Raji (cell line): Measurements from ENCODE around the gene PPIL4.

Source experiments
- POLR2A ChIP-seq: IDR thresholded peaks from 2 replicates; pipeline ENCODE4 v1.6.1; 2011; ENCODE audit warnings: low read depth, low read length, control low read depth; ENCODE audit not compliant: insufficient read depth

Gene PPIL4, protein sequence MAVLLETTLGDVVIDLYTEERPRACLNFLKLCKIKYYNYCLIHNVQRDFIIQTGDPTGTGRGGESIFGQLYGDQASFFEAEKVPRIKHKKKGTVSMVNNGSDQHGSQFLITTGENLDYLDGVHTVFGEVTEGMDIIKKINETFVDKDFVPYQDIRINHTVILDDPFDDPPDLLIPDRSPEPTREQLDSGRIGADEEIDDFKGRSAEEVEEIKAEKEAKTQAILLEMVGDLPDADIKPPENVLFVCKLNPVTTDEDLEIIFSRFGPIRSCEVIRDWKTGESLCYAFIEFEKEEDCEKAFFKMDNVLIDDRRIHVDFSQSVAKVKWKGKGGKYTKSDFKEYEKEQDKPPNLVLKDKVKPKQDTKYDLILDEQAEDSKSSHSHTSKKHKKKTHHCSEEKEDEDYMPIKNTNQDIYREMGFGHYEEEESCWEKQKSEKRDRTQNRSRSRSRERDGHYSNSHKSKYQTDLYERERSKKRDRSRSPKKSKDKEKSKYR

DNA sequence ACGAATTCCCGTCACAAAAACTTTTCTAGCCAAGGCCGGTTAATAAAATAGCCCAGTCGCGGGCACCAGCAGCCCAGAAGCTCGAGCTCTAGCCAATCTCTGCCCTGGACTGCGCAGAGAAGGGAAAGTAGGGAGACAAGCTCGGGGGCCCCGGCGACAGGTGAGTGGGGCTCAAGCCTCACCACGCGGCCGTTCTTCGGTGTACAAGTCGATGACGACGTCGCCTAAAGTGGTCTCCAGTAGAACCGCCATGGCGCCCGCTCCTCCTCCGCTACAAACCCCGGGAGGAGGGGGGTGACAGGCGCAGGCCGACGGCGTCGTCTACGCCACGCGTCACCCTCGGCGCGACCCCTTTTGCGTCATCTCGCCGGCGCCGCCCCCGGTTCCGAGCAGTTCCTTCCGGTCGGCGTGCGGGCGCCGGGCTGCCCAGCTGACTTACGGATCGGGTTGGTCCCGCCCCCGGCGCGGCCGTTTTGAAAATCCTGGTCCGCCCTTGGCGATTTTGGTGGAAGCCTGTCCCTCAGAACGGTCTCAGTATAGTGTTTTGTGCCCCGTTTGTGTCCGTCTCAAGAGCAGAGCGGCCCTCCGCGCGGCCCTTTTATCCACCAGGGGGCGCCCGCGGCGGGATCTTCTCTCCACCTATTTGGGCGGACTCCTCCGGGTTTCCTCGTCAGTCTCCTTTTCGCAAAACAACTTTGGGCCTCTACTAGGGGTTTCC, at the start of gene PPIL4:
Gene PPIL4 (minus strand): TSS at position 290 of the 718 bp plus-strand sequence. CDS start 38 bp downstream, at position 252.
- TF ChIP-seq POLR2A, result peak; percentile 87

DNA sequence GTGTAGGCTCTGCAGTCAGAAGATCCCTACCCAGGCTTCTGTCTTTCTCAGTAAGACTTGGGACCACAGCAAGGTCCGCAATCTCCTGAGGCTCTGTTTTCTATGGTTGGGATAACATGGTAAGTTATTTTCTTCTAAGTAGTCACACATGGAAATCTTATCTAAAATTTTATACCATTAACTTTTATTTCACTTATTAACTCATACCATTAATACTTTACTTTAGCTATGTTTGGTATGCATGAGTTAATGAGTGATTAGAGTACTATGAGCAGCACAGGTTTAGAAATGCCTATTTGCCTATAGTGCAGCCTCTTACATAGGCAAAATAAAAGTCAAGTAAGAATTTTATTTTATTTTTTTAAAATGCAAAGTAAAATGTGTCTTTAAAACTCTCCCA, 47.6 kb upstream of the PPIL4 start:
- TF ChIP-seq POLR2A, result no peak

DNA sequence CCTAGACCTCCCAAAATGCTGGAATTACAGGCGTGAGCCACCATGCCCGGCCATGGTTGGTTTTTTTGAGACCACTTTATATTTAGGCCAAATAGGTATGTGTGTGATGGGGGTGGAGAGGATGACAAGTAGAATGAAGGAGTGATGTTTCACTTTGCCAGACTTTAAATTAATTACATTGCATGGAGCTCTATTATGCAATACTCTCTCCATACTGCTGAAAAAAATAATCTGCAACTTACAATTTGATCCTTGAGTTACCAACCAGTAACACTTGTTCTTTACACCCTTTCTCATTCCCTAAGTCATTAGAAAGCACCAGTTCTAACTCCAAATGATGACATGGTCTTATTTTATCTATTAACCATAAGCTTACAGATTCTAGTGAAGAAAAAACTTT, 47.1 kb upstream of the PPIL4 start:
- TF ChIP-seq POLR2A, result no peak

DNA sequence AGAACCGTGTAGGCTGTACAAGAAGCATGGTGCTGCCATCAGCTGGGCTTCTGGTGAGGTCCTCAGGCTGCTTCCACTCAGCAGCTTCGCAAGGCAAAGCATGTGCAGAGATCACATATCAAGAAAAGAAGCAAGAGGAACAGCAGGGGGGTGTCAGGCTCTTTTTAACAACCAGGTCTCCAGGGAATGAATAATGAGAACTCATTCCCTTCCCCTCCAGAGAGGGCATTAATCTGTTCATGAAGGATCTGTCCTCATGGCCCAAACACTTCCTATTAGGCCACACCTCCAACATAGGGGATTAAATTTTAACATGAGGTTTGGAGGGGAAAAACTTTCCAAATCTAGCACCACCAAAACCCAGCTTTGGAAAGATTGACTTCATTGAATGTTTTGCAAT, 40.3 kb upstream of the PPIL4 start:
- TF ChIP-seq POLR2A, result no peak

DNA sequence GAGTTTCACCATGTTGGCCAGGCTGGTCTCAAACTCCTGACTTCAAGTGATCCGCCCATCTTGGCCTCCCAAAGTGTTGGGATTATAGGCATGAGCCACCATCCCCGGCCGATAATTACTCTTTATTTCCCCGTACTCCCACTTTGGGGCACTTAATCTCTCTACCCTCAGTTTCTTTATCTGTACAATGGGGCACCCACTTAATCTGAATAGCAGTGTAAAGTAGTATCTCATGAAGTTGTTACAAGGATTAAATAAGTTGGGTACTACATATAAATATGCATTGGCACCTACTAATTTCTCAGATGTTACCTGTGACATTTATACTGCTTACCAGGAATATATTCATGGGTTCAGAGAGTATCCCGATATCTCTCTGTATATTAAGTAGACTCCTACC, 35.5 kb upstream of the PPIL4 start:
- TF ChIP-seq POLR2A, result no peak

DNA sequence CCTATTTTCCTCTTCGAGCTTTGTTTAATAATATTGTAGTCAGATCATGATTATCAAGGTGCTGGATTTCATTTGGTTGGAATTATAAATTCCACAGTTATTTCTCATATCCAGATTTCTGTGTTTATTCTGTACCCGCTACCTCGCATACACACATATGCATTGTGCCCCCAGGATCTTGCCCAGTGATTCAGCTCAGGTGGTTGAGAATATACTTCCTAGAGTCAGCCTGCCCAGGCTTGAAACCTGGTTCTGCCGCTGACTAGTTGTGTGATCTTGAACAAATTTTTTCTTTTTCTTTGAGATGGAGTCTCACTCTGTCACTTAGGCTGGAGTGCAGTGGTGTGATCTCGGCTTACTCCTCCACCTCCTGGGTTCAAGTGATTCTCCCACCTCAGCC, 35.0 kb upstream of the PPIL4 start:
- no peak for TF ChIP-seq POLR2A

DNA sequence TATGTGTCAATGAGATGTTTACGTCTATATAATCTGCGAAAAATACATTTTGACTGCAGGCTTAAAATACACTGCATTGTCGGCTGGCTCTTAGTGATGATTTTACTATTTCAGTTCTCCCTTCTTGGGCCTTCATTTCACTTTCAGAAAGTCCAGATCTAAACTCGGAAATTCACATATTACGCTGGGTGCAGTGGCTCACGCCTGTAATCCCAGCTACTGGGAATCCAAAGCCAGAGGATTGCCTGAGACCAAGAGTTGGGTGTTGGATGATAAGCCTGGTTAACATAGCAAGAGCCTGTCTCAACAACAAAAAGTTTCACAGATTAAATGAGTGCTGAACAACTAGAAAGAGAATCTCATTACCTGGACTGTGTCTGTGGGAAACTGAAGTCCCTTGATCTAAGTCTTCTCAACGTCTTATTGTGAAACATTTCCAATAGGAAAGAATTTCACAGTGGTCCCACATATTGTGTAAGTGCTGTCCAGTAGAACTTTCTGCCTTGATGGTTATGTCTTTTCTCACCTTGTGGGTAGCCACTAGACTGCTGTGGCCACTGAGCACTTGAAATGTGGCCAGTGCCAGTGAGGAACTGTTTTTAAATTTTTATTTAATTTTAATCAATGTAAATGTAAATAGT, 22.2 kb upstream of the PPIL4 start:
- TF ChIP-seq POLR2A, result no peak

DNA sequence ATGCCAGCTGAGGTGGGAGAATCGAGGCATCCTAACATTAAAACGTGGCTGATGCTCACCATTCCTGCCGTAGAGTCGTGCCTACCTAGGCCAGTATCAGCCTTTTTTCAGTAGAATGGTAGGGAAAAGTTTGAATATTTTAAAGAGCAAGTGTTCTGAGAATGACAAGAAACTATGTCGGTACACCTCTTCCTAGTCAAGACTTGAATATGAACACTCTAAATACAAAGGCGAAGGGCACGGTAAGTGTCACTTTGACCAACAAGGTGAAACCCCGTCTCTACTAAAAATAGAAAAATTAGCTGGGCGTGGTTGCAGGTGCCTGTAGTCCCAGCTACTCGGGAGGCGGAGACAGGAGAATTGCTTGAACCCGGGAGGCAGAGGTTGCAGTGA, 21.3 kb upstream of the PPIL4 start:
- TF ChIP-seq POLR2A, result no peak

DNA sequence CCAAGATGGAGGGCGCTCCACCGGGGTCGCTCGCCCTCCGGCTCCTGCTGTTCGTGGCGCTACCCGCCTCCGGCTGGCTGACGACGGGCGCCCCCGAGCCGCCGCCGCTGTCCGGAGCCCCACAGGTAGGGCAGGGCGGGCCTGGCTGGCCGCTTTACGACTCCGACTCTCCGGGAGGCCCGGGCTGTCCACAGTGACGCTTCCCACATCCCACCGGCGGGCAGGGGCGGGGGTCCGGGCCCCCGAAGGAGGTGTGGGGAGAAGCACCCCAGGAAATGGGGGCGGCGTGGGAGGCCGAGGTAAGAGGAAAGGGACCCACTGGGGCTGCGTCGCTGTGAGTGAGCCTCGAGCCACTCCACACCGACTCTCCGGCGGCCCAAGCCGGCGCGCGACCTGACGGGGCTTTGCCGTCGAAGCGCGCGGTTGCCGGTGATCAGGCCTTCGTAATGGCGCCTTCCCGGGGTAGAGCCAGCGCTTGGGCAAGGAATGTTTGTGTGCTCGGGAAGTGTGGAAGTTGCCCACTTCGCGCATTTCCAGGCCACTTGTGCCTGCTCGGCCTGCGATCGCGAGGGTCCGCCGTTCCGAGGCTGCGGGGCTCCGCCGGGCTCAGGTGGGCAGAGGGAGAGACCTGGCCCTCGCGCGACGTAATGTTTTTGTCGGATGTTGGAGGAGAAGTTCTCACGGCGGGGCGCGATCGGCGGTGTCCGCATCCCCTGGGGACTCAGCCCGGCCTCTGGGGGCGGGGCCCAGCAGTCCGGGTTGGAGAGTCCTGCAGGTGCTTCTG, 20.8 kb upstream of the PPIL4 start:
- TF ChIP-seq POLR2A, result peak; percentile 57; the same call in 1 of the 2 replicates

DNA sequence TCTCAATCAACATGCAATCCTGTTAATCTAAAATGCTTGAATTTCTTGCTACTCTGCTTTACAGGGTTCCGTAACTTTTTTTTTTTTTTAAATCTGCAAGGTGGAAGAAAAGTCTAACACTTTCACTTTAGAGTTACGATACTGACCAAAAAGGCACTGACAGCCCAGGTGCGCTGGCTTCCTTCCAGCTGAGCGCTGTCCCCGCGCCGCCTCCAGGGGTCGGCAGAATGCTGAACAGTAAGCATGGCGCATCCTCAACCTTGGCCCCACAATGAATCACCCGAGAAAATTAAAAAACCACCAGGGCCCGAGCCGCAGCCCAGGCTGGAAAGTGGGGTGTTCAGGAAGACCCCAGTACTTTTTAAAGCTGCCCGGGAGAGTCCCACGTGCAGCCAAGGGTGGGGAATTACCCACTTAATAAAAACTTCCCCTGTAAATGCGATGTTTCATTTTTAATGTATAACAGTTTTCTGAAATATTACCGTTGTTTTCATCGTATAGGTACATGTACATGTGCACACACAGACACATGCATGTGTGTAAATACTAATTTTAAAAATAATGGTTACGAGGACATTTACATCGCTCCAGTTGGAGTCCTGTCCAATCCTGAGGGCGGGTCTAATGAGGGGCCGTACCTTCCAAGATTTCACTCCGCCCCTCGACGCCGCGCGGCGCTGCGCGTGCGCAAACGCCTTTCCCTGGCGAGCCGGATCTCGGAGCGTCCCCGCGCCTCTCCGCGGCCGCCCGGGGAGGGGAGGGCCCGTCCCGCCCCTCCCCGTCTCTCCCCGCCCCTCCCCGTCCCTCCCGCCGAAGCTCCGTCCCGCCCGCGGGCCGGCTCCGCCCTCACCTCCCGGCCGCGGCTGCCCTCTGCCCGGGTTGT, 19.9 kb upstream of the PPIL4 start, which contains the start of gene GINM1:
Gene GINM1 (plus strand): TSS at position 849 of the 883 bp plus-strand sequence. CDS start 40 bp downstream, outside the sequence.
- no peak for TF ChIP-seq POLR2A

DNA sequence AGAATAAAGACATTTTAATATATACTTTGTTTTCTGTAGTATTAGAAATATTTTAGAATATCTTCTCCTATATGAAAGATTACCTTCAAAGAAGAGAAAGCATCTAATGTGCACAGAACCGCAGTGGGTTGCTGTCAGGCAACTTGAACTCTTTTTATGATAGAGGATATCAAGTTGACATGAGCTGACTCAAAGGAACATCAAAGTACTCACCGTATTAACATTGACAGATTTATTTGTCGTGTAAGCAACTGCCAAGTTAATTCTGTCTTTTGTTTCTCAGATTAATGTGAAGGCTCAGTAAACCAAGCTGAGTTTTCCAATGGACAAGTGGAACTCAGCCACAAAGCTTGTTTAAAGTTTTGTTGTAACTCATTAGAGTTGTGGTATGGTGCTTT, 18.1 kb upstream of the PPIL4 start:
- no peak for TF ChIP-seq POLR2A

DNA sequence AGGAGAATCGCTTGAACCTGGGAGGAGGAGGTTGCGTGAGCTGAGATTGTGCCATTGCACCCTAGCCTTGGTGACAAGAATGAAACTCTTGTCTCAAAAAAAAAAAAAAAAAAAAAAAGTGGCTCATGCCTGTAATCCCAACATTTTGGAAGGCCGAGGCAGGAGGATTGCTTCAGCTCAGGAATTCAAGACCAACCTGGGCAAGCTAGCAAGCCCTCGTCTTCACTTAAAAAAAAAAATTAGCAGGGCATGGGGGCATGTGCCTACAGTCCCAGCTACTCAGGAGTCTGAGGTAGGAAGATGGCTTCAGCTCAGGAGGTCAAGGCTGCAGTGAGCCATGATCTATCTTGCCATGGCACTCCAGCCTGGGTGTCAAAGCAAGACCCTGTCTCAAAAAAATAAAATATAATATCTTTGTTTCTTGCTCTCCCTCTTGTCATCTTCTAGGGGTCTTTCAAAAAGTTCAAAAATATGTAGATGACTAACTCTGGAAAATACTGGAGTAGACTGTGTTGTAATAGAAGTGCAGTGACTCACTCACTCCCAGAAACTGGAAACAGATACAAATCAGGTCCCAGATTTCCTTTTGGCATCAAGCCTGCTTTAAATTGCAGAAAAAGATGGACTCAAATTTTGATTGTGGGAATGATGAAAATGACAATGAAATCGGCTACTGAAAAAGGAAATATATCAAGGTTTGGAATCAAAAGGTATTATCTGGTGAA, 17.5 kb upstream of the PPIL4 start:
- no peak for TF ChIP-seq POLR2A

DNA sequence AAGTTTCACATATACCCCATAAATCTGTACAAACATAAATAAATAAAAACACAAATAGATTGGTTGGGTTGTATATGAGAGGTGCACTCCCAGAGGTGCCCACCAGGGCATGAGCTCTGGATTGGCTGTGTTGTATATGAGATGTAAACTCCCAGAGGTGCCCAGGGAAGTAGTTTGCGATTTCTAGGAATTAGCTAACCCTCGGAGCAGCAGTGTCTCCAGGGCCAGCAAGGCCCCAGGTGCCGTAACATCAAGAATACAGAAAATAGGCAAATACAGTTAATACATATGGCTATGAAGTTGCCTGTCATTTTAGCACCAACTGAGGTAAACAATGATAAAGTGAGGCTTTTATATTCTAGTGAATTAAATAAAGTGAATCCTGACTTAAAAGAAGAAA, 14.9 kb upstream of the PPIL4 start:
- no peak for TF ChIP-seq POLR2A
